Body of pancreas (tissue), 4 donors: Measurements from ENCODE around the gene ADAMTS4.

ENCODE experiments used
- CTCF ChIP-seq, 7 experiments: fragments of 450-650 bp in 4 of 7; fragments of 200-600 bp in 3 of 7; sonication (generic) in 3 of 7; IDR thresholded peaks; one replicate each; pipeline ENCODE4 v1.5.1; 2016 to 2019; ENCODE audit warnings: antibody characterized with exemption in 7 of 7
- POLR2A ChIP-seq, 3 donors: fragments of 450-650 bp; IDR thresholded peaks; one replicate each; pipeline ENCODE4 v1.6.1; 2016; ENCODE audit warnings: antibody characterized with exemption in 3 of 3, mild to moderate bottlenecking in 2 of 3

GRCh38 chr1:161218301-161219077, 19.6 kb upstream of the ADAMTS4 start:
- TF ChIP-seq CTCF (IDR thresholded peaks at IDR 0.05) (no peak), POLR2A (IDR thresholded peaks at IDR 0.05) (no peak)
